ENCODE data around the gene SPACDR. TPM values are rescaled to one million over a fixed set of nuclear protein-coding genes. Genes with fewer than 3 reads are reported as not detected.
"Not testable (repeated sequence)": the region's sequence is repeated elsewhere in the genome, so short reads cannot be mapped to it uniquely, and the experiment has no call there.

Gene SPACDR
- total RNA-seq, 1 donor: 0.36 TPM

DNA sequence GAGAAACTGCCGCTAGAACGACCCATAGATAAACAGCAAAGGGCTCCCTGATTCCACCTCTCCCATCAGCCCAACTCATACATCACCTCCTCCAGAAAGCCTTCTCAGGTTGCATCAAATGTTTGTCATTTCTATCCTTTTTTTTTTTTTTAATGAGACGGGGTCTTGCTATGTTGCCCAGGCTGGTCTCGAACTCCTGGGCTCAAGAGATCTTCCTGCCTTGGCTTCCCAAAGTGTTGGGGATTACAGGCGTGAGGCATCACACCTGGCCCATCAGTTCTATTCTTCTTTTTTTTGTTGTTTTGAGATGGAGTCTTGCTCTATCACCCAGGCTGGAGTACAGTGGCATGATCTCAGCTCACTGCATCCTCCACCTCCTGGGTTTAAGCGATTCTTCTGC is 7.0 kb downstream of the SPACDR start:
- Histone ChIP-seq H2AFZ (ENCODE audit: low read length) (no peak overlapping the region), H3K79me2 (ENCODE audit: insufficient read depth, low read length) (no peaks in the 10 kb centered on the region), H3K4me1 (ENCODE audit: insufficient read depth, low read length) (no peaks in the 10 kb centered on the region), H3K36me3 (ENCODE audit: insufficient read depth, low read length) (peaks cover 7% of the 10 kb centered on the region), H3K27ac (ENCODE audit: low read depth, low read length) (no peak overlapping the region), H4K20me1 (ENCODE audit: insufficient read depth, low read length) (no peaks in the 10 kb centered on the region), H3K4me2 (ENCODE audit: insufficient read depth, low read length) (no peak overlapping the region), H3K9me3 (ENCODE audit: low read depth, low read length) (no peaks in the 10 kb centered on the region), H3K4me3 (ENCODE audit: insufficient read depth, low read length) (no peak overlapping the region), H3K27me3 (ENCODE audit: insufficient read depth, low read length) (no peaks in the 10 kb centered on the region)
- TF ChIP-seq, protein P1, sequence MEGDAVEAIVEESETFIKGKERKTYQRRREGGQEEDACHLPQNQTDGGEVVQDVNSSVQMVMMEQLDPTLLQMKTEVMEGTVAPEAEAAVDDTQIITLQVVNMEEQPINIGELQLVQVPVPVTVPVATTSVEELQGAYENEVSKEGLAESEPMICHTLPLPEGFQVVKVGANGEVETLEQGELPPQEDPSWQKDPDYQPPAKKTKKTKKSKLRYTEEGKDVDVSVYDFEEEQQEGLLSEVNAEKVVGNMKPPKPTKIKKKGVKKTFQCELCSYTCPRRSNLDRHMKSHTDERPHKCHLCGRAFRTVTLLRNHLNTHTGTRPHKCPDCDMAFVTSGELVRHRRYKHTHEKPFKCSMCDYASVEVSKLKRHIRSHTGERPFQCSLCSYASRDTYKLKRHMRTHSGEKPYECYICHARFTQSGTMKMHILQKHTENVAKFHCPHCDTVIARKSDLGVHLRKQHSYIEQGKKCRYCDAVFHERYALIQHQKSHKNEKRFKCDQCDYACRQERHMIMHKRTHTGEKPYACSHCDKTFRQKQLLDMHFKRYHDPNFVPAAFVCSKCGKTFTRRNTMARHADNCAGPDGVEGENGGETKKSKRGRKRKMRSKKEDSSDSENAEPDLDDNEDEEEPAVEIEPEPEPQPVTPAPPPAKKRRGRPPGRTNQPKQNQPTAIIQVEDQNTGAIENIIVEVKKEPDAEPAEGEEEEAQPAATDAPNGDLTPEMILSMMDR (IDR thresholded peaks at IDR 0.05; ENCODE audit: extremely low read depth, low read depth, low read length): no peak
- no peak for DNase-seq (ENCODE audit: insufficient read length, low spot score, missing footprints)

DNA sequence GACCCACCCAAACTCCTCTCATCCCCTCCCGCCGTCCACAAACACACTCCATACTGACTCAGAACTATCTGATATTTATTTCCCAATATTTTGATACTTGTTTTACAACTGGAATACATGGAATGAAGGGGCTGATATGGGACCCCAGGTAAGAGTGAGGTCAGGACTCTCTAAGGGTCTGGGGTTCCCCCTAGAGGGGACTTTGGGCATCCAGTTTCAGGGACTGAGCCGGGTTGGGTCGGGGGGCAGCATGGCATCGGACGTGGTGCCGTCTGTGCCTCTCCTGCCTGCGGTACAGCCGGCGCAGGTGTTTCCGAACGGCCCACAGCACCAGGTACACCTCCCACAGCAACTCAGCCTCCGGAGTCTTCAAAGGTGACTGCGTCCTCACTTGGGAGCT is 7.5 kb downstream of the SPACDR start:
- Histone ChIP-seq H3K4me2 (ENCODE audit: insufficient read depth, low read length) (no peak overlapping the region), H3K79me2 (ENCODE audit: insufficient read depth, low read length) (no peaks in the 10 kb centered on the region), H3K27me3 (ENCODE audit: insufficient read depth, low read length) (no peaks in the 10 kb centered on the region), H3K4me1 (ENCODE audit: insufficient read depth, low read length) (no peaks in the 10 kb centered on the region), H2AFZ (ENCODE audit: low read length) (no peak overlapping the region), H3K4me3 (ENCODE audit: insufficient read depth, low read length) (no peak overlapping the region), H4K20me1 (ENCODE audit: insufficient read depth, low read length) (no peaks in the 10 kb centered on the region), H3K27ac (ENCODE audit: low read depth, low read length) (no peak overlapping the region), H3K36me3 (ENCODE audit: insufficient read depth, low read length) (peaks cover 7% of the 10 kb centered on the region), H3K9me3 (ENCODE audit: low read depth, low read length) (no peaks in the 10 kb centered on the region)
- no peak for DNase-seq (ENCODE audit: insufficient read length, low spot score, missing footprints)
- TF ChIP-seq, protein P1 (IDR thresholded peaks at IDR 0.05; ENCODE audit: extremely low read depth, low read depth, low read length): no peak

DNA sequence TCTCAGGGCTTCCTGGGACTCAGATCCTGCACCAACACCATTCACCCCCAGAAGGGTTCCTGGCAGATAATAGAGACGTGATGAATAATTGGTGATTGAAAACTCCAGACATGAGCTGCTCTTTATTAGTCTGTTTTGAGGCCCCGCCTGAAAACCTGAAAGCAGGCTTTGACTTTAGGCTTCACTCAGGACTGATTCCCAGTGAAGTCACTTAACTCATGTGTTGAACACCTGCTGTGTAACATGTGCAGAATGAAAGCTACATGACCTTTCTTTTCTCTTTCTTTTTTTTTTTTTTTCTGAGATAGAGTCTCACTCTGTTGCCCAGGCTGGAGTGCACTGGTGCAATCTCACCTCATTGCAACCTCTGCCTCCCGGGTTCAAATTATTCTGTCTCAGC is 8.9 kb downstream of the SPACDR start:
- Histone ChIP-seq H3K27me3 (ENCODE audit: insufficient read depth, low read length) (no peaks in the 10 kb centered on the region), H3K4me1 (ENCODE audit: insufficient read depth, low read length) (no peaks in the 10 kb centered on the region), H2AFZ (ENCODE audit: low read length) (no peak overlapping the region), H3K4me3 (ENCODE audit: insufficient read depth, low read length) (no peak overlapping the region), H3K79me2 (ENCODE audit: insufficient read depth, low read length) (no peaks in the 10 kb centered on the region), H3K27ac (ENCODE audit: low read depth, low read length) (no peak overlapping the region), H4K20me1 (ENCODE audit: insufficient read depth, low read length) (no peaks in the 10 kb centered on the region), H3K9me3 (ENCODE audit: low read depth, low read length) (no peaks in the 10 kb centered on the region), H3K36me3 (ENCODE audit: insufficient read depth, low read length) (peaks cover 7% of the 10 kb centered on the region), H3K4me2 (ENCODE audit: insufficient read depth, low read length) (no peak overlapping the region)
- DNase-seq (ENCODE audit: insufficient read length, low spot score, missing footprints): no peak
- TF ChIP-seq, protein P1 (IDR thresholded peaks at IDR 0.05; ENCODE audit: extremely low read depth, low read depth, low read length): no peak

DNA sequence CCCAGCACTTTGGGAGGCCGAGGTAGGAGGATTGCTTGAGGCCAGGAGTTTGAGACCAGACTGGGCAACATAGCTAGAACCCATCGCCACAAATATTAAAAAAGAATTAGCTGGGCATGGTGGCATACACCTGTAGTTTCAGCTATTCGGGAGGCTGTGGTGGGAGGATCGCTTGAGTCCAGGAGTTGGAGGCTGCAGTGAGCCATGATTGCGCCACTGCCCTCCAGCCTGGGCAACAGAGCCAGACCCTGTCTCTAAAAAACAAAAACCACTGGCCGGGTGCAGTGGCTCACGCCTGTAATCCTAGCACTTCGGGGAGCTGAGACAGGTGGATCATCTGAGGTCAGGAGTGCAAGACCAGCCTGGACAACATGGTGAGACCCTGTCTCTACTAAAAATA is 10.2 kb downstream of the SPACDR start:
- H3K4me3 ChIP-seq (ENCODE audit: insufficient read depth, low read length); DNase-seq (ENCODE audit: insufficient read length, low spot score, missing footprints); H3K27me3 ChIP-seq (ENCODE audit: insufficient read depth, low read length); H3K4me2 ChIP-seq (ENCODE audit: insufficient read depth, low read length); H3K79me2 ChIP-seq (ENCODE audit: insufficient read depth, low read length); H3K36me3 ChIP-seq (ENCODE audit: insufficient read depth, low read length); H3K4me1 ChIP-seq (ENCODE audit: insufficient read depth, low read length); H2AFZ ChIP-seq (ENCODE audit: low read length); H3K27ac ChIP-seq (ENCODE audit: low read depth, low read length); H4K20me1 ChIP-seq (ENCODE audit: insufficient read depth, low read length); H3K9me3 ChIP-seq (ENCODE audit: low read depth, low read length): not testable (repeated sequence)
